ENCODE measurements around the gene PON3. TPM values are rescaled to one million over a fixed set of nuclear protein-coding genes. Genes with fewer than 3 reads are reported as not detected.

The PON3 gene
- total and polyA plus RNA-seq, 2 of the 8 experiments (the other 6 are each of a cell fraction or from before 2014, with no cell fraction given) = not detected

DNA sequence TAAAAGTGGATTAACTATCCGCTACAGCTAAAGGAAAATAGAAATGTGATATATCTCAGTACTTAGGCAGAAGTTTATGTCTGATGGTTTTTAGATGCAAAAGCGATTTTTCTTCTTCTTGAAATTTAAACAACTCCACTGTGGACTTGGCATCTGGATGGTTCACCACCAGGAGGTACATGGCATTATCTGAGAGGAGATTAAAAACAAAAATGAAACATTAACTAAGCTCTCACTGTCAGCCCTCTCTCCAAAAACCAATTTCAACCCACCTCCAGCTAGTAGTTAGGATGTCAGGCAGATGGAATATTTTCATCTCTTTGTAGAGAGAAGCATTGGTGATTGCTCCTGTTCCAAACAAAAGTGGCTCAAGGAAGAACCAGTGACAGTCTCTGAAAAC is 84.8 kb downstream of the PON3 start:
- Histone ChIP-seq H2BK12ac (ENCODE audit: low read depth, low read length) (no peak overlapping the region), H3K18ac (ENCODE audit: extremely low read depth, low read length) (no peak overlapping the region), H4K8ac (ENCODE audit: extremely low read depth, insufficient read depth, low read length) (no peak overlapping the region), H3K79me1 (ENCODE audit: low read depth, low read length) (no peaks in the 10 kb centered on the region), H3K4me3 (ENCODE audit: extremely low read depth in 1 of 4, insufficient read depth in 2 of 4, low read depth in 3 of 4, low read length in 4 of 4) (no peak overlapping the region), H2BK5ac (ENCODE audit: low read depth, low read length) (no peak overlapping the region), H4K91ac (replicated peaks; ENCODE audit: insufficient read length, low read length) (no peak overlapping the region), H2BK15ac (ENCODE audit: low read length) (no peak overlapping the region), H3K9ac (replicated peaks in 1 of 4; ENCODE audit: extremely low read depth in 1 of 4, low read depth in 3 of 4, low read length in 3 of 4) (no peak overlapping the region), H3K9me3 (ENCODE audit: insufficient read depth in 2 of 2, low read depth in 1 of 2, low read length in 1 of 2) (no peaks in the 10 kb centered on the region), H4K5ac (ENCODE audit: insufficient read length, low read depth, low read length) (no peak overlapping the region), H4K20me1 (replicated peaks in 1 of 2; ENCODE audit: control insufficient read depth in 1 of 2, insufficient read depth in 2 of 2, low read length in 2 of 2) (no peaks in the 10 kb centered on the region), H2BK120ac (replicated peaks; ENCODE audit: low read depth, low read length) (no peak overlapping the region), H2BK20ac (ENCODE audit: low read length) (no peak overlapping the region), H3K4me2 (ENCODE audit: insufficient read depth in 1 of 2, low read depth in 2 of 2, low read length in 2 of 2) (no peak overlapping the region), H3K36me3 (ENCODE audit: control insufficient read depth in 2 of 4, insufficient read depth in 4 of 4, low read length in 3 of 4) (no peaks in the 10 kb centered on the region), H3K27ac (ENCODE audit: low read depth, low read length) (no peak overlapping the region), H3K4me1 (replicated peaks in 1 of 4; ENCODE audit: control insufficient read depth in 3 of 4, insufficient read depth in 4 of 4, low read length in 3 of 4) (no peaks in the 10 kb centered on the region), H3K23me2 (ENCODE audit: low read depth, low read length) (no peaks in the 10 kb centered on the region; the same call in 1 of the 2 replicates), H3K79me2 (ENCODE audit: control insufficient read depth in 1 of 2, insufficient read depth in 2 of 2, low read length in 2 of 2) (no peaks in the 10 kb centered on the region), H2AK5ac (ENCODE audit: low read depth, low read length) (no peak overlapping the region), H3K14ac (ENCODE audit: insufficient read length) (no peak overlapping the region), H3K4ac (replicated peaks; ENCODE audit: insufficient read length, low read depth, low read length) (no peak overlapping the region), H3K27me3 (replicated peaks in 1 of 4; ENCODE audit: control insufficient read depth in 3 of 4, extremely low read depth in 1 of 4, insufficient read depth in 3 of 4, low read length in 3 of 4) (no peaks in the 10 kb centered on the region), H3K23ac (ENCODE audit: insufficient read length) (no peak overlapping the region), H3K56ac (replicated peaks; ENCODE audit: insufficient read length, low read depth, low read length) (no peak overlapping the region), H2AFZ (ENCODE audit: low read length) (no peak overlapping the region)
- CTCF ChIA-PET (ENCODE audit: partially characterized antibody) = interaction anchor here (1.5 to 1.7 kb wide), 3 partner anchors 85 to 165 kb away, joined by 3 to 8 read pairs (median 3); partner anchors contain the start of gene PON3
- WGBS, 2 experiments (ENCODE audit: extremely low coverage in 1 of 2, insufficient coverage in 1 of 2, insufficient read length in 1 of 2, insufficient replicate concordance in 2 of 2, low coverage in 1 of 2, low lambda C conversion rate in 2 of 2, missing lambda C conversion rate in 1 of 2) = 88% methylated on average over 2 of the region's 2 CpGs; no CpG with 5 or more reads in 1 of the 2 experiments
- no peak for FAIRE-seq
- no peak for DNase-seq (ENCODE audit: low read depth in 1 of 2, low spot score in 2 of 2)
- POLR2A ChIA-PET (ENCODE audit: partially characterized antibody) = no interaction called here
- TF ChIP-seq MAFK (IDR thresholded peaks at IDR 0.05; ENCODE audit: low read depth, low read length) = no peak
- TF ChIP-seq HDAC6 (IDR thresholded peaks at IDR 0.05; ENCODE audit: low read depth, low read length) = no peak
- TF ChIP-seq PHF8 (conservative IDR thresholded peaks at IDR 0.05; ENCODE audit: low read depth, low read length) = no peak
- no peak for TF ChIP-seq SP2 (IDR thresholded peaks at IDR 0.05; ENCODE audit: low read length)
- no peak for TF ChIP-seq TAF7 (optimal IDR thresholded peaks at IDR 0.05; ENCODE audit: borderline replicate concordance, low read depth, low read length)
- no peak for TF ChIP-seq RBBP5 (IDR thresholded peaks at IDR 0.05; ENCODE audit: borderline replicate concordance, low read depth, low read length)
